ENCODE results near the gene EPOP. TPM values are rescaled to one million over a fixed set of nuclear protein-coding genes. Genes with fewer than 3 reads are reported as not detected.

Gene EPOP
- total RNA-seq, 2 experiments from 2014 or later: 33.6 to 33.7 TPM

DNA sequence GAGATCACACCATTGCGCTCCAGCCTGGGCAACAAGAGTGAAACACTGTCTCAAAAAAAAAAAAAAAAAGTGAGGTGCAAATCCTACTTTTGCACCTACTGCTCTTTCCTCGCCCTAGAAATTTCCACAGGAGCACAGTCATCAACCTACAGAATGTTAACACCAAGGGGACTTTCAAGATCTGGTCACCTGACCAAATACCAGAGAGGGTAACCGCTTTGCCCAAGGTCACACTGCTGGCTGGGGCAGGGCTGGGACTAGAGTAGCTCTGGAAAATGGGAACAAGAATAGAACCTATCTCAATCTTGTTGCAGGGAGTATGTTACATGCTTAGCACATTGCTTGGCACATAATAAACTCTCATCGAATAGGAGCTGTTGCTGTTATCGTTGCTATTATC is 24.0 kb upstream of the EPOP start:
- Mint-ChIP-seq H3K27me3 (no peaks in the 10 kb centered on the region), H3K9me3 (peaks cover 4% of the 10 kb centered on the region), H3K4me3 (no peak overlapping the region), H3K36me3 (peaks cover 9% of the 10 kb centered on the region), H3K4me1 (peaks cover 46% of the 10 kb centered on the region), H3K27ac (no peak overlapping the region)
- DNase-seq: no peak

DNA sequence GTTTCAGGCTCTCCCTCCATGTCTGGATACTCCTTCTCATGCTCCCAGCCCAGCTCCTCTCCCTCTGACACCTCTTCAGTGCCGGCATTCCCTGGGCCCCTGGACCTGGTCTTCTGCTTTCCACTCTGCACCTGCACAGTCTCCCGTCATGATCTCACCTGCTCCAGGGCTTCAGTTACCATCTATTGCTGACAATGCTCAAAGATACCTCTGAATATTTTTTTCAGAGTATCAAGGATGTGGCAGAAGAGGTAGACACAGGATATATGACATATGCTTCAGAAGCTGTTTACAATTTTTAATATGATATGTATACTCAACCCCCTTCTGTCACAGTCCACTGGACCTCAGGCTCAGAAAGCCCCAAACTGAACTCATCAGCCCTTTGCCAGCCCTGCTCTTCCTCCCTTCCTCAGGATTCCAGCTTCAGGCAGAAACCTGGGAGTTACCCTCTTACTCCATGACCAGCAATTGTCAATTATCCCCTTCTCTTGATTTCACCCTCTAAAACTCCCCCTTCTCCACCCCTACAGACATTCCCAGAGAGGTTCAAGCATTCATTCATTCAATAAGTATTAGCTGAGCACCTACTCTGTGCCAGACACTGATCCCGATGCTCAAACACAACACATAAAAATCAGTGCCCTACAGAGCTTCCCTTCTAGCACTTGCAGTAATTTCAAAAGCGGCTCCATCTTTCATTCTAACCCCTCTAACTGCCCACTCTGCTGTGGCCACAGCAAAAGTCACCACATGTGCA is 22.5 kb upstream of the EPOP start:
- Mint-ChIP-seq H3K4me3 (no peak overlapping the region), H3K27me3 (no peaks in the 10 kb centered on the region), H3K9me3 (peaks cover 4% of the 10 kb centered on the region), H3K36me3 (peaks cover 3% of the 10 kb centered on the region), H3K4me1 (peaks cover 44% of the 10 kb centered on the region), H3K27ac (peak overlapping the region; percentile 39)
- no peak for DNase-seq

DNA sequence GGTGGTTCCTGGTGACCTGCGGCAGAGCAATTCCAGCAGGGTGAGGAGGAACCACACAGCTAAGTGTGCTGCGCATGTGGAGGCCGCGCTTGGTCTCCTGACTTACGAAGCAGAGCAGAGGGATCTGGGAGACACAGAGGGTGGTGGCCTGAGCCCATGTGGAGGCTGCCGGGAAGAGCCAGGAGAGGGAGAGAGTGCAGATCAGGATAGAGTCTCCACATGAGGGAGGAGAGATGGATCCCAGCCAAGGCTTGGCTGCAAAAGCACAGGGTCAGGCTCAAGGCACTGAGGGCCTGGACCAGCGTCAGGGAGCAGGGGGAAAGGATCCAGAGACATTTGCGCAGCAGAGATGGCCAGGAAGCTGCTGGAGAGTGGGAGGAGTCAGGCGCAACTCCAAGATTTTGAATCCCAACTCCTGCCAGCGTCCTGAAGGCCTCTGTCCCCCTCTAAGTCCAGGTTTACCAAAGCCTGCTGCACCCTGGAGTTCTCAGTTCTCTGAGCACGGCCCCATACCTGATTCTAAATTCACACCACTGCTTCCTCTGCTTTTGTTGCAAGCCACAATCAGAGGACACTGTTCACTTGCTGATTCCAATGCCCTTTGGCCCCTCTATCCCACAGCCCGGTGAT is 19.1 kb upstream of the EPOP start:
- no peaks in the 10 kb centered on the region for H3K36me3 Mint-ChIP-seq

DNA sequence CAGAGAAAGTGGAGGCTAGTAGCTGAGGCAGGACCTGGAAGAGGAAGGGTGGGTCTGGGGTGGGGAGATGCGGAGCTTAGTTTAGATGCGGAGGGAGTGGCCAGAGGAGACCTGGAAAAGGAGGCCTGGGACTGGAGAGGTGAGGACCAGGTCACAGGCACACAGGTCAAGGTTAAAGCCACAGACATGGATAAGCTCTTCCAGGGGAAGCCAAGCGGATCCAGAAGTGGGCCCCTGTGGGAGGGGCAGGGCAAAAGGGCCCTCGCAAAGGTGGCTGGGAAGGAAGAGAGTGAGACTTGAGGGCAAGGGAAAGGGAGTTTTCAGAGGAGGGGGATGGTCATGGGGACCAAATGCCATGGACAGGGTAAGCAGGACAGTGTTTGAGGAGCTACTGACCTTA is 16.4 kb upstream of the EPOP start:
- no peaks in the 10 kb centered on the region for H3K36me3 Mint-ChIP-seq
- H3K4me1 Mint-ChIP-seq: peaks cover 7% of the 10 kb centered on the region
- no peak for DNase-seq
- H3K4me3 Mint-ChIP-seq: no peak overlapping the region
- no peaks in the 10 kb centered on the region for H3K9me3 Mint-ChIP-seq
- H3K27ac Mint-ChIP-seq: no peak overlapping the region
- H3K27me3 Mint-ChIP-seq: no peaks in the 10 kb centered on the region

More for the DNA sequence above, 19.1 kb upstream of the EPOP start:
- H3K27me3 Mint-ChIP-seq: no peaks in the 10 kb centered on the region
- no peaks in the 10 kb centered on the region for H3K9me3 Mint-ChIP-seq
- H3K4me1 Mint-ChIP-seq: peaks cover 19% of the 10 kb centered on the region
- H3K27ac Mint-ChIP-seq: no peak overlapping the region
- no peak for DNase-seq
- H3K4me3 Mint-ChIP-seq: no peak overlapping the region

DNA sequence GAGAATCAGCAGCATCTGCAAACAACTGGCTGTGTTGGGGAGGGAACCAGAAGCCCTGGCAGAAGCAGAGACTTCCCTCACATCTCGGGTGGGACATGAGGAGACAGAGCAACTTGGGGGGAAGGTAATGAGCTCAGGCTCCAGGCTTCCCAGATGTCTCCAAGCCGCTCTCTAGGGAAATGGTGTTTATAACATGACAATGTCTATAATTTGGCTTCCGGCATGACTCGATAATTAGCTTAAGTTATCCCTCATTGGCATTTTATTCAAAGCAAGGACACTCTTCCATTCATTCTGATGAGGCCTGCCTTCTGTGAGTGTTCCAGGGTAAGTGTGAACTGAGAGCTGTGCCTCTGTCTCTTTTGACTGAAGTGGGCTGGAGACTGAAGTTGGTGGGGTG is 15.6 kb upstream of the EPOP start:
- no peaks in the 10 kb centered on the region for H3K27me3 Mint-ChIP-seq
- no peaks in the 10 kb centered on the region for H3K9me3 Mint-ChIP-seq
- peaks cover 4% of the 10 kb centered on the region for H3K4me1 Mint-ChIP-seq
- no peak for DNase-seq
- H3K27ac Mint-ChIP-seq: no peak overlapping the region
- no peak overlapping the region for H3K4me3 Mint-ChIP-seq
- H3K36me3 Mint-ChIP-seq: no peaks in the 10 kb centered on the region

DNA sequence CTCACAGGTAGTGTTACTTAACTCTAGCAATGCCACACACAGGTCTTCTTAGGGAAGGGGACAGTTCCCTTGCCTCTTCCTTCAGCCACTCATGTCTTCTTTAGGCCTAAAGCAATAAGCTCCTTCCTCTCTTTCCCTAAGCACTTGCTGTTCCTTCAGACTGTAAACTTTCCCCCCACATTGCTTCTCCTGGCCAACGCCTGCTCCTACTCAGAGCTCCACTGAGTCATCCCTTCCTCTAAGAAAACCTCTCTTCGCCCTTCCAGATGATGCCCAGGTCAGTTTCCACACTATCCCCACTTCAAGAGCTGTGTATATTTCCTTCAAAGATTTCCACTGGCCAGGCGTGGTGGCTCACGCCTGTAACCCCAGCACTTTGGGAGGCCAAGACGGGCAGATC is 12.5 kb upstream of the EPOP start:
- Mint-ChIP-seq H3K27ac (no peak overlapping the region), H3K36me3 (no peaks in the 10 kb centered on the region), H3K9me3 (no peaks in the 10 kb centered on the region), H3K27me3 (no peaks in the 10 kb centered on the region), H3K4me3 (no peak overlapping the region), H3K4me1 (peaks cover 4% of the 10 kb centered on the region)
- no peak for DNase-seq

DNA sequence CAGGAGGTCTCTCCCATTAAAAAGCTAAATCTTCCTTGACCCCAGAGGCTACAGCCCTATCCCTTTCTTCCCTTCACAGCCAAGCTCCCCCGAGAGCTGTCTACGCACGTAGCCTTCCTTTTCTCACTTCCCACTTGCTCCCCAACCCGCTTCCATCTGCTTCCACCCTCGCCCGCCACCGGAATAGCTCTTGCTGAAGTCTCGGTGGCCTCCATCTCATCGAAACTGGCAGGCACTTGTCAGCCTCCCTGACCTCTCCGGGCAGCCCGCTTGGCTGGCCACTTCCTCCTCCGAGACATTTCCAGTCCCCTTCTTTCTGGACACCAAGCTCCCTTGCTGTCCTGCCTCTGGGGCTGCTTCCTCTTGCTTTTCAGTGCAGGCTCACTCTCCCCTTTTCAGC is 10.7 kb upstream of the EPOP start:
- H3K27me3 Mint-ChIP-seq: no peaks in the 10 kb centered on the region
- peaks cover 4% of the 10 kb centered on the region for H3K4me1 Mint-ChIP-seq
- H3K27ac Mint-ChIP-seq: no peak overlapping the region
- H3K9me3 Mint-ChIP-seq: no peaks in the 10 kb centered on the region
- H3K4me3 Mint-ChIP-seq: no peak overlapping the region
- DNase-seq: no peak
- H3K36me3 Mint-ChIP-seq: no peaks in the 10 kb centered on the region

DNA sequence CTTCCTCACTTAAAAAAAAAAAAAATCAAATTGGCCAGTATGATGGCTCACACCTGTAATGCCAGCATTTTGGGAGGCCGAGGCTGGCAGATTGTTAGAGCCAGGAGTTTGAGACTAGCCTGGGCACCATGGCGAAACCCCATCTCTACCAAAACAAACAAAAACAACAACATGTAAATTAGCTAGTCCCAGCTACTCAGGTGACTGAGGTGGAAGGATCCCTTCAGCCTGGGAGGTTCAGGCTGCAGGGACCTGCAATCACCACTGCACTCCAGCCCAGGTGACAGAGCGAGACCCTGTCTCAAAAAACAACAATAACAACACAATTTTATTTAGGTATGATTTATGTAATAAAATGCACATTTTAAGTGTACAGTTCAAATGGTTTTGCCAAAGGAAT is 6.3 kb upstream of the EPOP start:
- H3K27me3 Mint-ChIP-seq: no peaks in the 10 kb centered on the region
- H3K36me3 Mint-ChIP-seq: no peaks in the 10 kb centered on the region
- H3K9me3 Mint-ChIP-seq: no peaks in the 10 kb centered on the region
- H3K27ac Mint-ChIP-seq: no peak overlapping the region
- DNase-seq: no peak
- no peak overlapping the region for H3K4me3 Mint-ChIP-seq
- H3K4me1 Mint-ChIP-seq: peaks cover 11% of the 10 kb centered on the region

DNA sequence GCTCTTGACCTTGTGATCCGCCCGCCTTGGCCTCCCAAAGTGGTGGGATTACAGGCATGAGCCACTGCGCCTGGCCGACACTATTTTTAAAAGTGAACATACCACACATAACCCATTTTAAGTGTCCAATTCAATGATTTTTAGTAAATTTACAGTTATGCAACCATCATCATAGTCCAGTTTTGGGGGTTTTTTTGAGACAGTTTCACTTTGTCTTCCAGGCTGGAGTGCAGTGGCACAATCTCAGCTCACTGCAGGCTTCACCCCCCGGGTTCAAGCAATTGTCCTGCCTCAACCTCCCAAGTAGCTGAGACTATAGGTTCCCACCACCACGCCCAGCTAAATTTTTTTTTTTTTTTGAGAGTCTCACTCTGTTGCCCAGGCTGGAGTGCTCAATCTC is 3.1 kb upstream of the EPOP start:
- DNase-seq: no peak
- H3K4me3 Mint-ChIP-seq: no peak overlapping the region
- peaks cover 25% of the 10 kb centered on the region for H3K4me1 Mint-ChIP-seq
- peaks cover 4% of the 10 kb centered on the region for H3K36me3 Mint-ChIP-seq
- H3K27me3 Mint-ChIP-seq: peaks cover 3% of the 10 kb centered on the region
- H3K27ac Mint-ChIP-seq: no peak overlapping the region
- H3K9me3 Mint-ChIP-seq: no peaks in the 10 kb centered on the region

DNA sequence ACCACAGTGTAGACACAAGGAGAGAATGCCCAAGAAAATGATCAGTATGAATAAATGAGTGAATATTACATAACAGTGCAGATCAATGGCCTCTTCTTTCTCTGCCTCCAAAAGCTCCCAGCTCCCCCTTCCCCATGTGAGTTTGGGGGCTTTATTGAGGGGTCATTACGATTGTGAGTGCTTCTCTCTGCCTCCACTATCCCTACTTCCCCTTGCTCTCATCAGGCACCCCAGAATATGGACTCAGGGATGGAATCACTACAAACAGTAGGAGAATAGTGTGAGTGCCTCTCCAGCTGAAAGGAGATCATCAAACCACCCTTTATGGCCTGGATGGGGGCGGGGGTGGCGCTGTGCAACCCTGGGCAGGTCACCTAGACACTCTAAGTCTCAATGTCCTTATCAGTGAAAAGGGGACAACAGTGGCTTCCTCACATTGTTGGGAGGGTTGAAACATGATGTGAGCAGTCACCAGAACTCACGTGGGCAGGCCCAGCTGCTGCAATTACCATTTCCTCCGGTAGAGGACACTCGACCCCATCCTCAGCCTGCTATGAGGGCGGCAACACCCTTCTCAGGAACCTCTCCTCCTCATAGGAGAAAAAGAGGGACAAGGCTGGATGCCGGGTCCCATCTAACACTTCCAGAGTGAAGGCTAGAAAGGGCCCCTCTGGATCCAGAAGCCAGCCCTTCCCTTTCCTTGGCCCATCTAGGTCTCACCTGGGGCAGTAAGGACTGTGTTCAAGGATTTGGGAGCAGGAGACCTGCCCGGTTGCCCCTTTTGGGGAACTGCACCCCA is 2.1 kb upstream of the EPOP start:
- H3K27me3 Mint-ChIP-seq: peaks cover 10% of the 10 kb centered on the region
- H3K4me1 Mint-ChIP-seq: peaks cover 31% of the 10 kb centered on the region
- DNase-seq: peak; percentile 81
- peaks cover 13% of the 10 kb centered on the region for H3K36me3 Mint-ChIP-seq
- H3K9me3 Mint-ChIP-seq: no peaks in the 10 kb centered on the region
- peak overlapping the region; percentile 75 for H3K27ac Mint-ChIP-seq
- H3K4me3 Mint-ChIP-seq: no peak overlapping the region

DNA sequence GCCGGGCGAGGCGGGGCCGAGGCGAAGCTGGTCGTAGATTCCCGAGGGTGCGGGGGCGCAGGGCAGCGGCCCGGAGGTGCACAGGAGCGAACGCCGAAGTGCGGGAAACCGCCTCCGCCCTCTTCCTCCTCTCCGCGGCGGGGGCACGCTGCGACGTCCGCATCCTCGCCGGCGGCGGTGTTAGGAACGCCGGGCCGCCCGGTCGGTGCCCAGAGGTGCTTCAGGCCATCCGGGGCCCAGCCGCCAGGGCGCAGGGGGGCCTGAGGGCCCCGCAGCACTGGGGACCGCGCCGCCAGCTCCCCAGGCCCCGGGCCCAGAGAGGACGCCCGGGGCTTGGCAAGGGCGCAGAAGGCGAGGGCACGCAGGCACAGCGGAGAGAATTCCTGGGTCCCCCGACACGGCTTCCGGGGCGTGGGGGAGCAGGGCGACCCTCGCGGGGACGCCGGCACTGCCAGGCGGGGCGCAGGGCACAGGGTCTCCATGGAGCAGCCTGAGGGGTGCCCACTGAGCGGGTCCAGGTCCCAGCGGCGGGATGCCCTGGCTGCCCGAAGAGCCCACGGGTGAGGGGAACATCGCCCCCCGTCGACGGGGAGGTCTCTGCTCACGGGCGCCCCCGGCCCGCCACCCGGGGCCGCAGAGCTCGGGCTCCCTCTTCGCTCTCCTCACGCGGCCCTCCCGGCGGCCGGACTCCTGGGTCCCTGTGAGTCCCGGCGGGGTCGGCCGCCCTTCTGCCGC is 576 bp downstream of the EPOP start:
- DNase-seq: peak; percentile 52
- H3K27ac Mint-ChIP-seq: no peak overlapping the region
- H3K4me3 Mint-ChIP-seq: peak overlapping the region; percentile 43
- H3K4me1 Mint-ChIP-seq: peaks cover 40% of the 10 kb centered on the region
- H3K27me3 Mint-ChIP-seq: peaks cover 35% of the 10 kb centered on the region
- H3K9me3 Mint-ChIP-seq: no peaks in the 10 kb centered on the region
- H3K36me3 Mint-ChIP-seq: peaks cover 18% of the 10 kb centered on the region

DNA sequence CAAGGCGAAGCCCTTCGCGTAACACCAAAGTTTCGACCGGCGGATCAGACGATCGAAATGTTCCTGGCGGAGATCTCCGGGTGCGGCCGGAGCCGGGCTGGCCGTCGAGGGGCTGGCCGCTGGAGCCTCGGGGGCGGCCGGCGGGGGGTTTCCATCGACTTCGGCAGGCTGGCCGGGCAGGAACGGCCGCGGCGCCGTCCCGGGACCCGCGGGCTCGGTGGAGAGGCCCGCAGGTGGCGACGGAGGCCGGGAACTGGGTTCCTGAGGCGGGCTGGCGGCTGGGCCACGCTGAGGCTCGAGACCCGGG is 1.1 kb downstream of the EPOP start:
- H3K9me3 Mint-ChIP-seq: no peaks in the 10 kb centered on the region
- peaks cover 18% of the 10 kb centered on the region for H3K36me3 Mint-ChIP-seq
- H3K27me3 Mint-ChIP-seq: peaks cover 40% of the 10 kb centered on the region
- H3K27ac Mint-ChIP-seq: no peak overlapping the region
- peaks cover 40% of the 10 kb centered on the region for H3K4me1 Mint-ChIP-seq
- no peak for DNase-seq
- H3K4me3 Mint-ChIP-seq: peak overlapping the region; percentile 75

DNA sequence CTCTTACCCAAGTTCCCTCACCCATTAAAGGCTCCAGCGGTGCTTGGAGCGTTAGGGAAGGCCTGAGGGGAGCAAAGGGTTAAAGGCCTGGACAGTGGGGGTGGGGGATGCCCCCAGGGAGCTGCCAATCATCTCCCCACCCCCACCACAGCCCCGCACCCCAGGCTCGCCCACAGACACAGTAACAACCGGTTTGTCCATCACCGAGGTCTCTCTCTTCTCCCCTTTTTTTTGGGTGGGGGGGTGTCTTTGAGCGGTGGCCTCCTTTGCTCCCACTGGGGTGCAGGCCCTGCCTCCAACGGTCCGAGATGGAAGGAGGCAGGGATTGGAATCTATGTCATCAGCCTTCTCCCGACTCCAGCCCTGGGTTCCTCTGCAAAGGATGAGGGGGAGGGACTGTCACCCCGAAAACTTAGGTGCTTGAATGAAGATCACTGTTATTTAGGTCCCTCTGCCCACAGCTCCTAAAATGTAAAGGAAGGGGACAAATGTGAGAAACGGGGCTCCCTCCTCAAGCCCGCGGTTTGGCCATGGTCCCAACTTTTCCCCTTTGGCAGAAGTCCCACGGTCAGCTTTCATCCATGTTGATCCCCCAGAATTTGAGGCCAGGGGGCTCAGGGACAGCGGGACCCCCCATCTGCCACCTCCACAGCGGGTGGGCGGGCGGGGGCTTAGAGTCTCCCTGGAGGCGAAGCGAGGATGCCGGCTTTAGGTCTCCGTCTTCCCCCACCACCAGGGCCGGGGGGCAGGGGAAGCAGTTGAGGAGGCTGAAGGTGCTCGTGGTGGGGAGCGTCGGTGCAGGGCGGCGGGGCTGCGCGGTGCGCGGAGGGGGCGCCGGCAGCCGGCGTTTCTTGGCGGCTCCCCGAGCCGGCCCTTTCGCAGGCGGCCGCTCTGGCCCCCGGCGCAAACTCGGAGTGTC is 1.7 kb downstream of the EPOP start:
- H3K27me3 Mint-ChIP-seq: peaks cover 46% of the 10 kb centered on the region
- peak overlapping the region; percentile 75 for H3K4me3 Mint-ChIP-seq
- H3K27ac Mint-ChIP-seq: no peak overlapping the region
- H3K4me1 Mint-ChIP-seq: peaks cover 40% of the 10 kb centered on the region
- H3K36me3 Mint-ChIP-seq: peaks cover 18% of the 10 kb centered on the region
- H3K9me3 Mint-ChIP-seq: no peaks in the 10 kb centered on the region
- DNase-seq: peak; percentile 29

Data from activated naive CD8-positive, alpha-beta T cell treated with anti-CD3 and anti-CD28 coated beads for 36 hours (primary cell).